Ovary (tissue), 9 donors: Measurements from ENCODE around the gene IL1RAP. TPM values are rescaled to one million over a fixed set of nuclear protein-coding genes. Genes with fewer than 3 reads are reported as not detected.

Source experiments
- DNase-seq, 5 donors: peaks; one replicate each; pipeline ENCODE4 v3.0.0-alpha.2; 2019 to 2020
- H3K27ac ChIP-seq, 2 donors: fragments of 200-600 bp; one replicate each; pipeline versions ENCODE4 v1.5.1 to v1.8.0; 2019 to 2022
- H3K27me3 ChIP-seq: fragments of 200-600 bp; one replicate; pipeline ENCODE4 v1.8.0; 2022
- H3K36me3 ChIP-seq: fragments of 200-600 bp; sonication (generic); one replicate; pipeline ENCODE4 v1.5.1; 2019
- H3K4me1 ChIP-seq: one replicate; pipeline ENCODE4 v1.8.1; 2013; ENCODE audit warnings: mild to moderate bottlenecking, moderate library complexity; ENCODE audit not compliant: insufficient read depth
- H3K4me3 ChIP-seq: fragments of 200-600 bp; sonication (generic); one replicate; pipeline ENCODE4 v1.5.1; 2017
- H3K9me3 ChIP-seq, 2 donors: fragments of 200-600 bp in 1 of 2; sonication (generic) in 1 of 2; one replicate each; pipeline versions ENCODE4 v1.5.1 to v1.8.1; 2013 to 2019; ENCODE audit warnings: mild to moderate bottlenecking in 1 of 2, moderate library complexity in 1 of 2
- CTCF ChIP-seq, 3 donors: fragments of 450-650 bp in 2 of 3; fragments of 200-600 bp in 1 of 3; IDR thresholded peaks; one replicate each; pipeline versions ENCODE4 v1.5.1 to v1.8.0; 2016 to 2022; ENCODE audit warnings: antibody characterized with exemption in 3 of 3, mild to moderate bottlenecking in 1 of 3
- EP300 ChIP-seq: sonication (generic); formaldehyde crosslinking; IDR thresholded peaks from one replicate; pipeline ENCODE4 v1.6.1; 2017; ENCODE audit warnings: antibody characterized with exemption
- POLR2A ChIP-seq: fragments of 450-650 bp; IDR thresholded peaks from one replicate; pipeline ENCODE4 v1.6.1; 2017; ENCODE audit warnings: antibody characterized with exemption, mild to moderate bottlenecking, moderate library complexity
- WGBS, 3 donors: extraction: QIAGEN DNeasy Blood & Tissue Kit in 1 of 3; methylation state at CpG; one replicate each; pipeline versions ENCODE4 v1.1.5 to v1.1.7; 2013 to 2017; 5-methylcytosine and 5-hydroxymethylcytosine counted together
- intact Hi-C, 4 donors: fragments of 100-400 bp; cut with DNase I; formaldehyde crosslinking; loops; one replicate each; pipeline versions ENCODE4 v1.11.0 to v1.15.1; 2022 to 2023
- polyA plus RNA-seq, 2 donors: library from polyadenylated mRNA; stranded (reverse); fragments of 200-250 nt in 1 of 2; fragments of 350-450 nt in 1 of 2; fragmentation: Illumina TruSeq in 1 of 2; extraction: RNeasy Lipid Tissue Mini Kit (QIAGEN cat#74804) in 1 of 2; gene quantifications; one replicate each; pipeline ENCODE4 v1.2.3, GENCODE V29; 2013 to 2014
- total RNA-seq, 7 donors: library from RNA; depleted of rRNA in 2 of 7; stranded (reverse); fragments of >200 nt in 2 of 7; fragmentation: NEBNext Ultra II Directional in 3 of 7; extraction: Animal tissue kit (Norgen Biotek cat#: 25700) in 3 of 7; gene quantifications; one replicate each; pipeline versions ENCODE4 v1.1.0 to v1.2.4, GENCODE V29; 2016 to 2023
- donor health status: DM: no; HTN: no; CAD: no; lungs with moderate emphysema.
- donor health status: DM: no; HTN: no; CAD: no.
- donor health status: Bipolar disorder and iron deficiency.
- donor health status: DM: yes; HTN: yes; CAD: no.
- donor health status: DM: no; HTN: no; CAD: no.
- donor health status: DM: yes; HTN: yes; CAD: no.

Gene IL1RAP
- total and polyA plus RNA-seq, 9 donors: 3.2 to 20.3 (median 7.8) TPM

- Histone ChIP-seq H3K4me3 (no peak overlapping the region), H3K27ac (no peak overlapping the region), H3K36me3 (no peaks in the 10 kb centered on the region), H3K9me3 (no peaks in the 10 kb centered on the region), H3K27me3 (no peaks in the 10 kb centered on the region), H3K4me1 (no peaks in the 10 kb centered on the region)
- no peak for DNase-seq
- TF ChIP-seq EP300 (no peak), POLR2A (no peak), CTCF (IDR thresholded peaks at IDR 0.05) (no peak)
- intact Hi-C loops: no loop called here
Observed at GRCh38 chr3:190692256-190692655, 178.4 kb downstream of the IL1RAP start.

- Histone ChIP-seq H3K9me3 (no peaks in the 10 kb centered on the region), H3K27ac (no peak overlapping the region), H3K4me1 (no peaks in the 10 kb centered on the region), H3K36me3 (no peaks in the 10 kb centered on the region), H3K27me3 (no peaks in the 10 kb centered on the region), H3K4me3 (no peak overlapping the region)
- no peak for DNase-seq
- 52 to 60% (median 53%) methylated on average over 3 of the region's 3 CpGs for WGBS, 3 donors
- intact Hi-C loops: no loop called here
- no peak for TF ChIP-seq POLR2A
Observed at GRCh38 chr3:190694335-190695001, 180.6 kb downstream of the IL1RAP start.

- Histone ChIP-seq H3K27me3 (no peaks in the 10 kb centered on the region), H3K9me3 (no peaks in the 10 kb centered on the region), H3K27ac (no peak overlapping the region), H3K36me3 (no peaks in the 10 kb centered on the region), H3K4me1 (no peaks in the 10 kb centered on the region), H3K4me3 (no peak overlapping the region)
- intact Hi-C loops: no loop called here
- TF ChIP-seq EP300: no peak
- no peak for TF ChIP-seq POLR2A
- no peak for TF ChIP-seq CTCF (IDR thresholded peaks at IDR 0.05)
- no peak for DNase-seq
- WGBS, 3 donors: 72 to 87% (median 81%) methylated on average over 1 of the region's 1 CpG
Observed at GRCh38 chr3:190695225-190695624, 181.3 kb downstream of the IL1RAP start.

GRCh38 chr3:190695994-190696393 is 182.1 kb downstream of the IL1RAP start:
- no peak for DNase-seq
- intact Hi-C loops: no loop called here
- no peak for TF ChIP-seq POLR2A
- TF ChIP-seq CTCF (IDR thresholded peaks at IDR 0.05): no peak
- TF ChIP-seq EP300: no peak

GRCh38 chr3:190696777-190697501 is 183.1 kb downstream of the IL1RAP start:
- Histone ChIP-seq H3K36me3 (no peaks in the 10 kb centered on the region), H3K27me3 (no peaks in the 10 kb centered on the region), H3K27ac (no peak overlapping the region), H3K4me3 (no peak overlapping the region), H3K4me1 (no peaks in the 10 kb centered on the region), H3K9me3 (no peaks in the 10 kb centered on the region)
- no peak for DNase-seq
- intact Hi-C loops: no loop called here
- TF ChIP-seq EP300: no peak
- TF ChIP-seq CTCF (IDR thresholded peaks at IDR 0.05): no peak
- no peak for TF ChIP-seq POLR2A
- 35 to 44% (median 42%) methylated on average over 7 of the region's 7 CpGs for WGBS, 3 donors

More at GRCh38 chr3:190695994-190696393, 182.1 kb downstream of the IL1RAP start:
- Histone ChIP-seq H3K27ac (no peak overlapping the region), H3K4me3 (no peak overlapping the region), H3K27me3 (no peaks in the 10 kb centered on the region), H3K4me1 (no peaks in the 10 kb centered on the region), H3K36me3 (no peaks in the 10 kb centered on the region), H3K9me3 (no peaks in the 10 kb centered on the region)
- WGBS, 3 donors: 90 to 93% (median 90%) methylated on average over 5 of the region's 5 CpGs
